HG03196 (cell line): ENCODE measurements around the gene SCFD2.
"Not testable (repeated sequence)": the region's sequence is repeated elsewhere in the genome, so short reads cannot be mapped to it uniquely, and the experiment has no call there.

Source experiments
- ATAC-seq: cut with Tn5 transposase; IDR thresholded peaks from one replicate; pipeline ENCODE4 v1.9.1; 2021; ENCODE audit not compliant: unreplicated experiment

The SCFD2 gene

GRCh38 chr4:53267026-53267425, 98.8 kb downstream of the SCFD2 start:
- ATAC-seq = no peak

- not testable (repeated sequence) for ATAC-seq
Measured at GRCh38 chr4:53255986-53256385, 109.9 kb downstream of the SCFD2 start.

- ATAC-seq = no peak
Measured at GRCh38 chr4:53240573-53240972, 125.3 kb downstream of the SCFD2 start.

GRCh38 chr4:53238352-53238751, 127.5 kb downstream of the SCFD2 start:
- not testable (repeated sequence) for ATAC-seq

GRCh38 chr4:53237811-53238210, 128.1 kb downstream of the SCFD2 start:
- ATAC-seq = not testable (repeated sequence)

- ATAC-seq = not testable (repeated sequence)
Measured at GRCh38 chr4:53236624-53237023, 129.2 kb downstream of the SCFD2 start.

- ATAC-seq = no peak
Measured at GRCh38 chr4:53235547-53235946, 130.3 kb downstream of the SCFD2 start.

- no peak for ATAC-seq
Measured at GRCh38 chr4:53234669-53235068, 131.2 kb downstream of the SCFD2 start.

GRCh38 chr4:53234111-53234510, 131.8 kb downstream of the SCFD2 start:
- no peak for ATAC-seq

- no peak for ATAC-seq
Measured at GRCh38 chr4:53233114-53233795, 132.6 kb downstream of the SCFD2 start.

GRCh38 chr4:53232371-53232770, 133.5 kb downstream of the SCFD2 start:
- no peak for ATAC-seq

GRCh38 chr4:53228036-53228435, 137.8 kb downstream of the SCFD2 start:
- ATAC-seq = no peak

- no peak for ATAC-seq
Measured at GRCh38 chr4:53227451-53227850, 138.4 kb downstream of the SCFD2 start.

- ATAC-seq = no peak
Measured at GRCh38 chr4:53221832-53222480, 143.9 kb downstream of the SCFD2 start.

- ATAC-seq = not testable (repeated sequence)
Measured at GRCh38 chr4:53219148-53219547, 146.7 kb downstream of the SCFD2 start.

- ATAC-seq = no peak
Measured at GRCh38 chr4:53208753-53209152, 157.1 kb downstream of the SCFD2 start.

- ATAC-seq = no peak
Measured at GRCh38 chr4:53205970-53206369, 159.9 kb downstream of the SCFD2 start.

- no peak for ATAC-seq
Measured at GRCh38 chr4:53199356-53199755, 166.5 kb downstream of the SCFD2 start.

- no peak for ATAC-seq
Measured at GRCh38 chr4:53197772-53198142, 168.1 kb downstream of the SCFD2 start.

- ATAC-seq = no peak
Measured at GRCh38 chr4:53196882-53197771, 168.7 kb downstream of the SCFD2 start.

- no peak for ATAC-seq
Measured at GRCh38 chr4:53195815-53196661, 169.8 kb downstream of the SCFD2 start.
